ENCODE measurements around the gene C12orf75.

Gene C12orf75

GRCh38 chr12:105330283-105330930 lies at the start of gene C12orf75:
Gene C12orf75, plus strand, starts transcription at chr12:105330691. Its CDS starts 201 bp downstream, at chr12:105330892.
- ATAC-seq, result peak; percentile 91
- Mint-ChIP-seq H3K4me3 (peak within 1 kb of the TSS; percentile 77 to 85), H3K4me1 (peaks cover 65% of the 10 kb centered on the region), H3K27ac (peak within 1 kb of the TSS; percentile 61 to 90), H3K9me3 (no peaks in the 10 kb centered on the region), H3K27me3 (no peaks in the 10 kb centered on the region)
- peak; percentile 89 to 95 for DNase-seq

DNA sequence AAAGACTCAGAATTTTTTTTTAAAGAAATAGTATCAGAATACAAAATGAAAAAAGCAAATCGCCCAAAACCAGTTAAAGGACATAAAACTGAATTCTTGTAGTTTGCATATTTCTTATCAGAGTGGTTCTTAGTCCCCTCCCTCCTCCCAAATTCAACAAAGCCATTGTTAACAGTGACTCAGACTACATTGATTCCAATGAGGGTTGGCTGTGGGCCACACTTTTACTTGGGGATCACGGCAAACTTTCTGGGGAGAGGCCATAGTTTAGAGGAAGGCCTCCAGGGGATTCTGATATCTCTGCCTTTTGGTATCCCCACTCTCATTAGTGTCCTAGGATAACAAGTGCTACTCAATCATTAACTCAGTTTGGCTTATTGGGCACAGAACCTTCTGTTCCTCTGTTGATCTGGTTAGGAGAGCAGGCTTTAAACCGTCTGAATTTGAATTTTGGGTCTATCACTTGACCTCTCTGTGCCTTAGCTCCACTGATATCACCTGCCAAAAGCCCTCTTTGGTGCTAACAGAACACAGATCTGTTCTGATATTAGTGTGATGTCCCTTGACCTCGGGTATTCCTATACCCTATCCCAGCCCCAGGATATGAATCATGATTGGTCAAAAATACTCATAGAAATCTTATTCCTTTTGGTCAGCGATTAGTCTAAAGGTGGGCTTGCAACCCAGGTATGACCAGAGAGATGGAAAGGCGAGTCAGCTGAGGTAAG lies 49.4 kb upstream of the C12orf75 start:
- H3K9me3 Mint-ChIP-seq, result no peaks in the 10 kb centered on the region
- DNase-seq, result no peak

GRCh38 chr12:105281694-105282049 lies 48.8 kb upstream of the C12orf75 start:
- peaks cover 23% of the 10 kb centered on the region for H3K27me3 Mint-ChIP-seq
- DNase-seq (no peak), ATAC-seq (no peak)
- H3K27ac Mint-ChIP-seq, result no peak overlapping the region
- no peaks in the 10 kb centered on the region for H3K9me3 Mint-ChIP-seq
- no peak overlapping the region for H3K4me3 Mint-ChIP-seq
- H3K4me1 Mint-ChIP-seq, result no peaks in the 10 kb centered on the region

More for the DNA sequence above, 49.4 kb upstream of the C12orf75 start:
- peaks cover 22% of the 10 kb centered on the region for H3K27me3 Mint-ChIP-seq
- no peak overlapping the region for H3K27ac Mint-ChIP-seq
- ATAC-seq, result no peak
- no peaks in the 10 kb centered on the region for H3K4me1 Mint-ChIP-seq
- no peak overlapping the region for H3K4me3 Mint-ChIP-seq

DNA sequence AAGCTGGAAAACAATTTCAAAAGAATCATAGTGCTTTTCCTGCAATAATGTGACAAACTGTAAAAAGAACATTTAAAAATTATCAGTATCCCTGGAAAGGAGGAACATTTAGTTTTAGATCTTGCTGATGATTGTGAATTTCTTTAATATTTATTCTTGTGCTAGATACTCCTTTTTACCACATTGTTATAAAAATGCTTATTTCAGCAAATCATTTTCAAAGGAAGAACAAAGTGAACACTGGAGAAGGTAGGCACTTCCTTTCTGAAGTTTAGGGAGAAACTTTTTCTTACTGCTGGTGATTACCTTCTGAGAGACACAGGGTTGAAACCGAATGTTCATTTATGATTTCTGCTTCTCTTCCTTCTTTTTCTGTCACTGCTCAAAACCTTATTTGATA lies 45.1 kb upstream of the C12orf75 start:
- Mint-ChIP-seq H3K27ac (no peak overlapping the region), H3K27me3 (peaks cover 23% of the 10 kb centered on the region), H3K4me1 (no peaks in the 10 kb centered on the region), H3K4me3 (no peak overlapping the region), H3K9me3 (no peaks in the 10 kb centered on the region)
- ATAC-seq (no peak), DNase-seq (no peak)

GRCh38 chr12:105287408-105287807 lies 43.1 kb upstream of the C12orf75 start:
- no peak for DNase-seq
- Mint-ChIP-seq H3K27me3 (peaks cover 23% of the 10 kb centered on the region), H3K4me3 (no peak overlapping the region), H3K4me1 (no peaks in the 10 kb centered on the region), H3K9me3 (no peaks in the 10 kb centered on the region), H3K27ac (no peak overlapping the region)
- no peak for ATAC-seq

GRCh38 chr12:105288311-105288996 lies 42.0 kb upstream of the C12orf75 start:
- H3K9me3 Mint-ChIP-seq, result no peaks in the 10 kb centered on the region

GRCh38 chr12:105289114-105289904 lies 41.2 kb upstream of the C12orf75 start:
- H3K9me3 Mint-ChIP-seq, result no peaks in the 10 kb centered on the region
- DNase-seq, result no peak
- ATAC-seq, result peak; percentile 49

More at GRCh38 chr12:105288311-105288996, 42.0 kb upstream of the C12orf75 start:
- no peak for ATAC-seq
- H3K4me1 Mint-ChIP-seq, result no peaks in the 10 kb centered on the region
- H3K4me3 Mint-ChIP-seq, result no peak overlapping the region
- H3K27ac Mint-ChIP-seq, result no peak overlapping the region
- H3K27me3 Mint-ChIP-seq, result peaks cover 20% of the 10 kb centered on the region
- DNase-seq, result no peak

GRCh38 chr12:105291531-105291930 lies 39.0 kb upstream of the C12orf75 start:
- ATAC-seq (no peak), DNase-seq (no peak)
- Mint-ChIP-seq H3K4me1 (no peaks in the 10 kb centered on the region), H3K27ac (no peak overlapping the region), H3K4me3 (no peak overlapping the region), H3K9me3 (no peaks in the 10 kb centered on the region), H3K27me3 (no peaks in the 10 kb centered on the region)

More at GRCh38 chr12:105289114-105289904, 41.2 kb upstream of the C12orf75 start:
- H3K4me3 Mint-ChIP-seq, result no peak overlapping the region
- no peak overlapping the region for H3K27ac Mint-ChIP-seq
- H3K27me3 Mint-ChIP-seq, result peaks cover 11% of the 10 kb centered on the region
- H3K4me1 Mint-ChIP-seq, result no peaks in the 10 kb centered on the region

GRCh38 chr12:105292705-105293104 lies 37.8 kb upstream of the C12orf75 start:
- H3K9me3 Mint-ChIP-seq, result peaks cover 2 to 4% of the 10 kb centered on the region in 2 donors
- no peak overlapping the region for H3K4me3 Mint-ChIP-seq
- no peaks in the 10 kb centered on the region for H3K27me3 Mint-ChIP-seq
- no peak for DNase-seq
- H3K27ac Mint-ChIP-seq, result no peak overlapping the region
- H3K4me1 Mint-ChIP-seq, result no peaks in the 10 kb centered on the region
- ATAC-seq, result no peak

GRCh38 chr12:105293187-105293586 lies 37.3 kb upstream of the C12orf75 start:
- no peak overlapping the region for H3K27ac Mint-ChIP-seq
- no peaks in the 10 kb centered on the region for H3K4me1 Mint-ChIP-seq
- H3K9me3 Mint-ChIP-seq, result peaks cover 7 to 9% of the 10 kb centered on the region in 2 donors
- DNase-seq, result no peak
- H3K4me3 Mint-ChIP-seq, result no peak overlapping the region
- H3K27me3 Mint-ChIP-seq, result no peaks in the 10 kb centered on the region
- no peak for ATAC-seq

- no peaks in the 10 kb centered on the region for H3K27me3 Mint-ChIP-seq
- H3K4me3 Mint-ChIP-seq, result no peak overlapping the region
- no peak for DNase-seq
- ATAC-seq, result no peak
- no peaks in the 10 kb centered on the region for H3K4me1 Mint-ChIP-seq
- peaks cover 12 to 13% of the 10 kb centered on the region in 2 donors for H3K9me3 Mint-ChIP-seq
- no peak overlapping the region for H3K27ac Mint-ChIP-seq
These were observed 36.3 kb upstream of the C12orf75 start for GRCh38 chr12:105294161-105294560.

GRCh38 chr12:105294886-105295479 lies 35.5 kb upstream of the C12orf75 start:
- no peak for ATAC-seq
- H3K4me3 Mint-ChIP-seq, result no peak overlapping the region

DNA sequence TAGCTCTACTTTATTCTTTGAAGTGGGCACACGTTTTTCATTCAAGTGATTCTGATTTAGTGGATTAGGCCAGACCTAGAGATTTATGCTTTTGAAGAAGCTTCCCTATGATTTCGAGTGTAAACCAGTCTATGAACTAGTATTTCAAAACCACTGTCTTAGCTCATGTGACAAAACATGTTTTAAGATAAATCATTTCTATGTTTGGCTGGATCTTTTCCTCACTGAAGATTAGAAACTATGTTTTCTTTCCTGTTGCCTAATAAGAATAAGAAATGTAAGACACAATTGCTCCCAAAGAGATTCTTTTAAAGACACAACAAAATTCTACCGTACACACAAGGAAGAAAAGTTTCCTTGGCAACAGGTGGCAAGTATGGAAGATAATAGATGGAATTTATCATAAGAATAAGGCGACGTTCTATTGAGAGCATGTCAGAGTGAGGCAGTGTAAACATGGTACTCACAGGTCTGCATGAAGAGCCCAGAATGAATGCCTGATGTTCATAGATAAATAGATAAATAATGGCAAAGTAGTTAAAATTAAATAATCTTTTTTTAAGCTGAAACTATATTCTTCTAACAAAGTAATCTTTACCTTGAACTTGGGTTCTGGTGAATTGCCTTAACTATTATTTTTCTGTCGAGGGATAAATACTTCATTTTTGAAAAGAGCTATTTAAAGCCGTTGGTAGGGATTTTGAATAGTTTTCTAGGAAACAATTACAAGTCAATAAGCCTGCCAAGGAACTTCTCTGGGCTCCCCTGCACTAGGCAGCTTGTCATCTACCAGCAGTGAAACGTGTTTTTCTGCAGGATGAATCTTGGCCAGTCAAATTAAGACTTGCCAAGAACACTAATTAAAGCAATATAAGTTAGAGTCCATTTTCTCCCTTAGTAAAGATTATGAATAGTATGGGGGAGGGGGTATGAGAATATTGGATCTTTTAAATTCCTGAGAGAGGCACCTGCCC lies 34.1 kb upstream of the C12orf75 start:
- no peak for DNase-seq
- H3K27me3 Mint-ChIP-seq, result no peaks in the 10 kb centered on the region
- no peak for ATAC-seq
- no peak overlapping the region for H3K4me3 Mint-ChIP-seq
- H3K9me3 Mint-ChIP-seq, result peaks cover 21 to 35% of the 10 kb centered on the region in 2 donors
- no peaks in the 10 kb centered on the region for H3K4me1 Mint-ChIP-seq
- H3K27ac Mint-ChIP-seq, result no peak overlapping the region

More at GRCh38 chr12:105294886-105295479, 35.5 kb upstream of the C12orf75 start:
- no peaks in the 10 kb centered on the region for H3K27me3 Mint-ChIP-seq
- peaks cover 15 to 22% of the 10 kb centered on the region in 2 donors for H3K9me3 Mint-ChIP-seq
- DNase-seq, result no peak
- no peak overlapping the region for H3K27ac Mint-ChIP-seq
- H3K4me1 Mint-ChIP-seq, result no peaks in the 10 kb centered on the region

DNA sequence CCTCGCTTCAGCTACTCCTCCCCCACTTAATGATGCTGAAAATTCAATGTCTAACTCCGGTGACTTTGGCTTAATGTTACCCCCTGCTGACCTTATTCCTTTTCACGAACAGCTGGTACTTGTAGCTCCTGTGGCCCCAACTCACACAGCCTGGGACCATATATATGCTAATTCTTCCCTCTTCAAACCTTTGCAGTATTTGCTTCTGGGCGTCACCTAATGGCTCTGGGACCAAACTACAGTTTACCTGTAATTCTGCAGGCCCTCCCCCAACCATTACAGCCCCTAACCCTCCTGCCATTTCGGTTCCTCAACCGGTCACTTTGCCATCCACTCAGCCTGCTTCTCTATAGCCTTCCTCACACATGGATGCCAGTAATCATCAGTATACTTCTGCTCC lies 29.6 kb upstream of the C12orf75 start:
- ATAC-seq (no peak), DNase-seq (no peak)
- Mint-ChIP-seq H3K27me3 (no peaks in the 10 kb centered on the region), H3K27ac (no peak overlapping the region), H3K9me3 (peaks cover 26 to 36% of the 10 kb centered on the region in 2 donors), H3K4me1 (no peaks in the 10 kb centered on the region), H3K4me3 (no peak overlapping the region)
